Omental fat pad (tissue), 4 donors: ENCODE results near the gene CELF5. TPM values are rescaled to one million over a fixed set of nuclear protein-coding genes. Genes with fewer than 3 reads are reported as not detected.

ENCODE experiments used
- ATAC-seq: fragments of 150-250 bp; one replicate; pipeline ENCODE4 v1.9.1; 2016; ENCODE audit warnings: mild to moderate bottlenecking, moderate library complexity; ENCODE audit not compliant: low FRiP score
- DNase-seq: peaks from one replicate; pipeline ENCODE4 v3.0.0-alpha.2; 2019; ENCODE audit warnings: low spot score
- total RNA-seq, 4 donors: library from RNA; depleted of rRNA; stranded (reverse); fragments of >200 nt; gene quantifications; one replicate each; pipeline ENCODE4 v1.1.0, GENCODE V29; 2016
- TF ChIP-seq, protein P1 (sequence below), 3 donors: fragments of 450-650 bp; IDR thresholded peaks; one replicate each; pipeline ENCODE4 v1.5.1; 2016 to 2017; ENCODE audit warnings: antibody characterized with exemption in 3 of 3, mild to moderate bottlenecking in 3 of 3, moderate library complexity in 2 of 3

CELF5 gene
- total RNA-seq, 4 donors from 2014 or later: not detected

DNA sequence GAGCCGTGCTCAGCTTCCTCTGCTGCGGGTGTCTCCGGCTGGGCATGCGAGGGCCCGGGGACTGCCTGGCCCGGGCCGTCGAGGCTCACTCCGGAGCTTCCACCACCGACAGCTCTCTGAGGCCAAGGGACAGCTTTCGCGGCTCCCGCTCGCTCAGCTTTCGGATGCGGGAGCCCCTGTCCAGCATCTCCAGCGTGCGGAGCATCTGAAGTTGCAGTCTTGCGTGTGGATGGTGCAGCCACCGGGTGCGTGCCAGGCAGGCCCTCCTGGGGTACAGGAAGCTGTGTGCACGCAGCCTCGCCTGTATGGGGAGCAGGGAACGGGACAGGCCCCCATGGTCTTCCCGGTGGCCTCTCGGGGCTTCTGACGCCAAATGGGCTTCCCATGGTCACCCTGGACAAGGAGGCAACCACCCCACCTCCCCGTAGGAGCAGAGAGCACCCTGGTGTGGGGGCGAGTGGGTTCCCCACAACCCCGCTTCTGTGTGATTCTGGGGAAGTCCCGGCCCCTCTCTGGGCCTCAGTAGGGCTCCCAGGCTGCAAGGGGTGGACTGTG, 44.6 kb upstream of the CELF5 start:
- DNase-seq (no peak), ATAC-seq (peak; percentile 19)
- TF ChIP-seq, protein P1, sequence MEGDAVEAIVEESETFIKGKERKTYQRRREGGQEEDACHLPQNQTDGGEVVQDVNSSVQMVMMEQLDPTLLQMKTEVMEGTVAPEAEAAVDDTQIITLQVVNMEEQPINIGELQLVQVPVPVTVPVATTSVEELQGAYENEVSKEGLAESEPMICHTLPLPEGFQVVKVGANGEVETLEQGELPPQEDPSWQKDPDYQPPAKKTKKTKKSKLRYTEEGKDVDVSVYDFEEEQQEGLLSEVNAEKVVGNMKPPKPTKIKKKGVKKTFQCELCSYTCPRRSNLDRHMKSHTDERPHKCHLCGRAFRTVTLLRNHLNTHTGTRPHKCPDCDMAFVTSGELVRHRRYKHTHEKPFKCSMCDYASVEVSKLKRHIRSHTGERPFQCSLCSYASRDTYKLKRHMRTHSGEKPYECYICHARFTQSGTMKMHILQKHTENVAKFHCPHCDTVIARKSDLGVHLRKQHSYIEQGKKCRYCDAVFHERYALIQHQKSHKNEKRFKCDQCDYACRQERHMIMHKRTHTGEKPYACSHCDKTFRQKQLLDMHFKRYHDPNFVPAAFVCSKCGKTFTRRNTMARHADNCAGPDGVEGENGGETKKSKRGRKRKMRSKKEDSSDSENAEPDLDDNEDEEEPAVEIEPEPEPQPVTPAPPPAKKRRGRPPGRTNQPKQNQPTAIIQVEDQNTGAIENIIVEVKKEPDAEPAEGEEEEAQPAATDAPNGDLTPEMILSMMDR (IDR thresholded peaks at IDR 0.05): no peak

DNA sequence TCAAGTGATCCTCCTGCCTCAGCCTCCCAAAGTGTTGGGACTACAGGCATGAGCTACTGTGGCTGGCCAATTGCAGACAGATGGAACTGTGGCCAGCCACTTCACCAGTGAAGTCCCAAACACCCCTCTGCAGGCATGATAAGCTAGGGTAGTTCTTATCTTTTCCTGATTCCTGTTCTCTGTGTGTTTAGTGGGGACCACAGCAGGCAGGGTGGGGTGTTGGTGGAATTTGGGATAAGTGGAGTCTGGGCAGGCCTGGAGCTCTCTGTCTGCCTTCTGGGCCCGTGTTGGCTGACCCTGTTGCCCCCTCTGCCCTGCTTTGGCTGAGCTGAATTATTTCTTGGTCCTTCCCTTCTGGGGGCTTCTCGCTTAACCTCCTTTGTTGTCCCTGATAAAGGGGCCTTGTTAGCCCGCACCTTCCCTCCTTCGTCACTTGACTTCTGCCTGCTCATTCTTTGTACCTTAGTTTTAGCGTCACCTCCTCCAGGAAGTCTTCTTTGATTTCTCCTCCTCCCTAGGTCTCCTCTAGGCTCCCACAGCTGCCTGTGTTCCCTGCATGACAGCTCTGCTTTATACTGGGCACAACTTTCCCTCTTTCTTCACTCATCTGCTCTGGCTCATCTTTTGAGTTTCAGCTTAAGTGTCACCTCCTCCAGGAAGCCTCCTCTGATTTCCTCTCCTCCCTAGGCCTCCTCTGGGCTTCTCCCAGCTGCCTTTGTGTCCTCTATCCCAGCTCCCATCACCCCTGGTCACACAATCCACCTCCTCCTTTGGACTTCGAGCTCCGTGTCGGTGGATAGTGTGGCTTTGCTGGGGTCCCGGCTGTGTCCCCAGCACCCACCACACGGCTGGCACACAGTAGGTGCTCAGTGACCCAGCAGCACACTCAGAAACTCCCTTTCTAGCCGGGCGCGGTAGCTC, 40.5 kb upstream of the CELF5 start:
- no peak for ATAC-seq
- DNase-seq: no peak
- TF ChIP-seq, protein P1 (IDR thresholded peaks at IDR 0.05): no peak

DNA sequence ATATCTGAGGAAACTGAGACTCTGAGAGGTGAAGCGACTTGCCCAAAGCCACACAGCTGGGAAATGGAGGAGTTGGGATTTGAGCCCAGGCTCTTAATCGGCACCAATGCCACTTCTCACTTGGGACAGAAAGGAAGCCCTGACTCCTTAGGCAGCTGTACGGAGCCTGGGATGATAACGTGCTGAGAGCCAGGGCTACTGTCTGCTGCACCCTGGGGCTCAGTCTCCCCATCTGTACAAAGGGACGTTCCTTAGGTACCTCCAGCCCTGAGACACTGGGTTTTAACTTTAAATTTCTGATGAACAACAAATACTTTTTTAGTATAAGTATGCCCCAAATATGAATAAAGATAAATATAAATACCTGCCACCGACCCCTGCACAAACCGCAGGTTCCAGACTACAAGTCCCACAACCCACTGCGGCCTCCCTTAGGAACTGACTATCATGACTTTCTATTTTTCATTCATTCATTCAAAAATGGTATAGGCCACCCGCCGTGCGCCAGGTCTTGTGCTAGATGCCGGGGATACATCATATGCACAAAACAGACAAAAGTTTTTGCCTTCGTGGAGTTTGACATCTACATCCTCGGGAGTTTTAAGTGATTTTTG, 39.5 kb upstream of the CELF5 start:
- TF ChIP-seq, protein P1 (IDR thresholded peaks at IDR 0.05): no peak
- peak; percentile 46 for DNase-seq
- peak; percentile 46 for ATAC-seq

DNA sequence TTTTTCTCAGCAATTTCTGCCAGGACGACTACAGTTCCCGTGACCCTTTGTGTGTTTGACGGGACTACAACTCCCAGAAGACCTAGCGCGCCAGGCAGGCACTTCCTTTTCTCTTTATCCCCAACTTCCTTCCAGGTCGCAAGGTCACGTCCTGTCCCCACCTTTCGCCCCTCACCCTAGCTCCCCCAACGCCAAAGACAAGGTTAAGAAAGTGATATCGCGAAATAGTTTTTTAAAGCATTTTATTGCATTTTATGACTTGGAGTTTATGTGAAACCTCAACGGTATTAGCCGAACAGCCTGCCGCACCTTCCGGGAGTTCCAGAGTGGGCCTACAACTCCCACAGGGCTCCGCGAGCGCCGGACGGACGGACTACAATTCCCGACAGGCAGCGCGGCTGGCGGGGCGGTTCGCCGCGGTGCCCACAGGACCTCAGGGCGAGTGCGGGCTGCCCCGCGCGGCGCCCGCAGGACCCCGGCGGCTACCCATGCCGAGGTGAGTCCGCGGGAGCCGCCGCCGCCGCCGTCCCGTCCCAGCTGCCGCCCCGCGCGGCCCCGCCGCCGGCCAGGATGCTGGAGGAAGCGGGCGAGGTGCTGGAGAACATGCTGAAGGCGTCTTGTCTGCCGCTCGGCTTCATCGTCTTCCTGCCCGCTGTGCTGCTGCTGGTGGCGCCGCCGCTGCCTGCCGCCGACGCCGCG, 38.9 kb upstream of the CELF5 start, which contains the start of gene NCLN:
NCLN (plus strand) TSS at position 470 of the 699 bp plus-strand sequence; CDS start at position 571, 101 bp downstream.
- TF ChIP-seq, protein P1 (IDR thresholded peaks at IDR 0.05): no peak
- peak; percentile 82 for DNase-seq
- ATAC-seq: peak; percentile 97

DNA sequence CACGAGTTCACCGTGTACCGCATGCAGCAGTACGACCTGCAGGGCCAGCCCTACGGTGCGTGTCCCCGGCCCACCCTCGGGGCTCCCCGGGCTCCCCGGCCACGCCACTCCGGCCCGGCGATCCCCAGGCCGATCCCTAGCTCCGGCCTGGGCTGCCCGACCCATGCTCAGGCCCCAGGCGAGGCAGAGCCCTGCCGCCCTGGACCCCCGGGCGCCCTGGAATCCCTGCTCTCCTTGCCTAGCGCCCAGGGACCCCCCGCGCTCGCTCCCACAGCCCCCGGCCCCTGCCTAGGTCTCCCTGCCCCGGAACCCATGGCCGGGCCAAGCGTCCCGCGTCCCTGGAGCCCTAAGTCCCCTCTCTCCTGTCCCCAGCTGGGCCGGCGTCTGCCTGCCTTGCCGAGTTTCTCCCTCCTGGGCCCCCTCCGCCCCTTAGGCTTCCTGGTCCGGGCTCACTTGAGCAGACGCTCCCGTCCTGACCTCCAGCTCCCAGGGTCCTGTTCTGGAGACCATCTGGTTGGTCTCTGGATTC, 38.2 kb upstream of the CELF5 start:
- TF ChIP-seq, protein P1 (IDR thresholded peaks at IDR 0.05): no peak
- peak; percentile 33 for ATAC-seq
- no peak for DNase-seq

DNA sequence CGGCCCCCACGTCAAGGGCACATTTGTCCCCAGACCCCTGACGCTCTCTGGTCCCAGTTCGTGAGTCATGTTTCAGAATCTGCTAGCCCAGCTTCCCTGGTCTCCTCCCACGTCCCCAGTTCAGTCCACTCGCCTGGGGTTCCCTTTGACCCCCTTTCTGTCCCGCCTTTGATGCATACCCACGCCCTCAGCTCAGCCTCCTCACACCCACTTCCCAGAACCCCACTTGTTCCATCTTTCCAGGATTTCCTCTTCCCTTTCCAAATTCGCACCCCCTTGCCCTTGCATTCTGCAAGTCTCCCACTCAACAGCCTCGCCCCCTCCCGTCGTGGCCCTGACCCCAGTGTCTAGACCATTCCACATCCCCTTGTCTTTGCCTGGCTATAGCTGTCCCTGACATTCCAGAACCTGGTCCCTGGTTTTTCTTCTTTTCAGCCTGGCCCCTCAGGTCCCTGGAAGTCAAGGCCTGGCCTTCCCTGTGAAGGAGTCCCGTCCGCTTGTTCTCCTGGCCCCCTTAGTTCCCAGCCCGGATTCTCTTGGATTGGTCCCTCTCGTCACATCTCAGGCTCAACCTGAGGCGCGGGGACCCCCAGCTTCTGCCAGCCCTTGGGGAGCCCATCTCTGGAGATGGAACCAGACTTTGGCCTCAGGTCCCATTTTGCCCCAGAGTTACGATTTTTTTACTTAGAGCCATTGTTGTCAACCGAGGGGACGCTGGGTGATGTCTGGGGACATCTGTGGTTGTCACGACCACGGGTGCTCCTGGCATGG, 37.4 kb upstream of the CELF5 start:
- DNase-seq (no peak), ATAC-seq (no peak)
- TF ChIP-seq, protein P1 (IDR thresholded peaks at IDR 0.05): no peak
